AML-193 (cell line): ENCODE data around the gene ADGRA3.
"Not testable (repeated sequence)": the region's sequence is repeated elsewhere in the genome, so short reads cannot be mapped to it uniquely, and the experiment has no call there.

Experiments
- DNase-seq, 2 experiments: peaks; one replicate each; lab custom pipeline; 2025; lab: John Stamatoyannopoulos, UW

Gene ADGRA3

GRCh38 chr4:22440999-22441398, 74.9 kb downstream of the ADGRA3 start:
- DNase-seq = no peak

- DNase-seq = no peak
Measured at GRCh38 chr4:22439947-22440346, 75.9 kb downstream of the ADGRA3 start.

DNA sequence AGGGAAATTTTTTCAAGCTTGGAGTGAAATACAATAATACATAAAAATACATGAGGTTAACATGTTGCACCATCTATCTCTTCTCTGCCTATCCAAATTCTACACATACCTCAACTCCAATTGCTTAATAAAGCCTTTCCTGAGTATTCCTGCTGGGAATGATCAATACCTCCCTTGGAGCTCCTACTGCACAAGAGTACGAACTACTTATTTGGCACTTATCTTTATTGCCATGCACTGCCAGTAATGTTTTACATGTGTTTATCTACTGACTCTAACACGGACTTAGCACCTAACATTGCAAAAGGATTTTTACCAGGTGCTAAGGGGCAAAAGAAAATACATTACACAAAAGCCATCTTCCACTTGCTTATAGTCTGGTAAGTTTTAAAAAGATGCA, 80.2 kb downstream of the ADGRA3 start:
- no peak for DNase-seq

- DNase-seq = peak in 1 of 2 experiments; percentile 17
Measured at GRCh38 chr4:22434895-22435294, 81.0 kb downstream of the ADGRA3 start.

GRCh38 chr4:22430626-22431025, 85.2 kb downstream of the ADGRA3 start:
- no peak for DNase-seq

DNA sequence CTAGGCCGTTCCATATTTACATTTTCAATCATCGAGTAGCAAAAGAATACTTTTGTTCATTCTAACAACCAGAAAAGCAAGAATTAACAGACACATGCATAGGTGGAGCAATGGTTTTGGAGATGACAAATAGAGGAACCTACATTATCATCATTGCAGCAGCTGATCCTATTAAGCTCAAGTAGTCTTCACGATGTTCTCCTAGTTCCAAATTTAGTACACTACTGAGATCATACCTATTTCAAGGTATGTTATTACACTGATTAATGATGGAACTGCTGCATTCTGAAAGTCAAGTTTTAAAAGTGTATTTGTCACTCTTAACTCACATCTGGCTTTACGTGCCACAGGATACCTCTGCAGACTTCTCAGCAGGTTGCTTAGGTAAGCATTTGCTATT, 87.4 kb downstream of the ADGRA3 start:
- DNase-seq = no peak

GRCh38 chr4:22427675-22428074, 88.2 kb downstream of the ADGRA3 start:
- DNase-seq = no peak

GRCh38 chr4:22420291-22420690, 95.6 kb downstream of the ADGRA3 start:
- DNase-seq = no peak

DNA sequence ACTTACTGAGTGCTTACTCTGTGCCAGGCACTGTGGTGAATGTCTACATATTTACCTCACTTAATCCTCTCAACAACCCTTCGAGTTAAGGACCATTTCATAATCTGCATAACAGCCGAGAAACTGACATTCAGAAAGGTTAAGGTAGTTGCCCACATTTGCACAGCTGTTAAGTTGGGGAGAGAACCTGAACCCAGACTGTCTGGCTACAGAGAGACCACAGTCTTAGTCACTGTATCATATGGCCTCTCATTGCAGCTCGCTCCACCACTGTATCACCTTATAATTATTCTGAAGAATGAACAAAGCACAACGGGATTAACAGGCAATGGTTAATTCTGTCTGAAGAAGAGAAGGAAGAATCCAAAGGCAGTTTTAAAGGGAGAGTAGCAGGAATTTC, 98.5 kb downstream of the ADGRA3 start:
- no peak for DNase-seq

DNA sequence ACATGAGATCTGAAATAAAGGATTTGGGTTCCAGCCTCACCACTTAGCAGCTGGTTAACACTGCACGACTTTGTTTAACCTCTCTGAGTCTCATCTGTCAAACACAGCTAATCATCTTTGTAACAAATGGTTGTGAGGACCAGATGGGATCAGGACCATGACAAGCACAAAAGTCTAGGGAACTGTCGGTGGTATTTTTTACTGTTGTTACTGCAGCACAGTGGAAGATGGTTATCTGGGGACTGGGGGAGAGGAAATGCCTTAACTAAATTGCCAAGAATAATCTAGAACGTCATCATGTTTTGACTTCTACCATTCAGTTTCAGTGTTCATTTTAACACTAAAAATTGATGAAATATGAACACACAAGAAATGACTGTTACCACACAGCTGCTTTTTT, 99.5 kb downstream of the ADGRA3 start:
- no peak for DNase-seq

DNA sequence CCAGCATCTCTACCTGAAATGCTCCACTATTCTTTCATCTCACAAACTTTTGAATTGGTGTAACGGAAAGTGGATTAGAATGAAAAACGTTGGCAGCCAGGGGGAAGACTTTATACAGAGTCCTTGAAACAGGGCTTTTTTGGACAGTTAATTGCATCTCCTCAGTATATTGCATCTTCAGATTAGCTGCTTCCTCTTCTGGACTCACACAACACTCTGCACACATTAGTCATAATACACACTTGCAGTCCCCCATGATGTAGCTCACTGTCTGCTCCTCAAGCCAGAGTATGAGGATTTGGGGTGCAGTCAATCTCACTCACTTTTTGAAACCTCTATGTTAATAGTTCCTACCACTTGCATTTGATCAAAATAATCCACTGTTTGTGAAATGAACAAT, 101.0 kb downstream of the ADGRA3 start:
- no peak for DNase-seq

DNA sequence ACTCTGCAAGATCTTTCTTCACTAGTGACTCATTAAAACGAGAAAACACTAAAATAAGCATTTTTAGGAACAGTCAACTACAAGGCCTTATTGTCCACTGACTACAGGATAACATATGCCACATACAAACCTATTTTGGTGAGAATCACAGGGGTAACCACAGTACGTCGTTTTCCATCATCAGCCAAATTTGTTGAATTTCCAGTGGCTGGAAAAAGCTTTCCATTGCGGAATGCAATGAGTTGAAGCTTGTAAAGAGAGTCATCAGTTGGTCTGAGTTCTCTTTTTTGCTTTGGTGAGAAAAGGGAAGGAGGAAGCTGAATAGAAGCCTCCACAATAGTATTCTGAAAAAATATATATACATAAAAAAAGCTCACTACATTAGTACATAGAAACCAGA, 102.4 kb downstream of the ADGRA3 start:
- no peak for DNase-seq

- no peak for DNase-seq
Measured at GRCh38 chr4:22412013-22412412, 103.9 kb downstream of the ADGRA3 start.

DNA sequence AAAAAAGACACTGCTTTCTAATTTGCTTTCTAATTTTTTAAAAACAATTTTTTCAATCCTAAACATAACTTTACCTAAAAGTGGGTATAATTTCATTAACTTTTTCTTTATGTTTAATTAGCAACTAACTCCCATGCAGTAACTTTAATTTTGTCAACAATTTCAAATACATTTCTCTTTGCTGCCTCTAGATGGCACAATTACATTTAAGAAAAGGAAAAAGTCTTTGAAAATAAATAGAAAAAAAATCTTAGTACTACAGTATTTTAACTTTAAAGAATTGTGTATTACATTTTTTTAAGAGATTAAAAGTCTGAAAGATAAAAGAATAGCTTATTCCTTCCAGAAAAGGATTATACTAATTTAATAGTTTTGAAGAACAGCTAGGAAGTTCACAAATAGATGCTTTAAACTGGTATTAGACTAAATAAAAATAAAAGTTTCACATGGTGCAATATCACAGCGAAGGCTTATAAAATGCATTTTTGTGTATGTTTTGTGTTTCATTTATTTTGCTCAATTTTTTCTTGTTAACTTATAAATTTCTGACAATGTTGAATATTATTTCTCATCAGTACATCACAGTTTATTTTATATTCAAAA, 105.1 kb downstream of the ADGRA3 start:
- peak; percentile 20 to 28 for DNase-seq

GRCh38 chr4:22408474-22408873, 107.4 kb downstream of the ADGRA3 start:
- no peak for DNase-seq

- DNase-seq = no peak
Measured at GRCh38 chr4:22407361-22407760, 108.5 kb downstream of the ADGRA3 start.

GRCh38 chr4:22398671-22399070, 117.2 kb downstream of the ADGRA3 start:
- no peak for DNase-seq

- no peak for DNase-seq
Measured at GRCh38 chr4:22391551-22391950, 124.3 kb downstream of the ADGRA3 start.

DNA sequence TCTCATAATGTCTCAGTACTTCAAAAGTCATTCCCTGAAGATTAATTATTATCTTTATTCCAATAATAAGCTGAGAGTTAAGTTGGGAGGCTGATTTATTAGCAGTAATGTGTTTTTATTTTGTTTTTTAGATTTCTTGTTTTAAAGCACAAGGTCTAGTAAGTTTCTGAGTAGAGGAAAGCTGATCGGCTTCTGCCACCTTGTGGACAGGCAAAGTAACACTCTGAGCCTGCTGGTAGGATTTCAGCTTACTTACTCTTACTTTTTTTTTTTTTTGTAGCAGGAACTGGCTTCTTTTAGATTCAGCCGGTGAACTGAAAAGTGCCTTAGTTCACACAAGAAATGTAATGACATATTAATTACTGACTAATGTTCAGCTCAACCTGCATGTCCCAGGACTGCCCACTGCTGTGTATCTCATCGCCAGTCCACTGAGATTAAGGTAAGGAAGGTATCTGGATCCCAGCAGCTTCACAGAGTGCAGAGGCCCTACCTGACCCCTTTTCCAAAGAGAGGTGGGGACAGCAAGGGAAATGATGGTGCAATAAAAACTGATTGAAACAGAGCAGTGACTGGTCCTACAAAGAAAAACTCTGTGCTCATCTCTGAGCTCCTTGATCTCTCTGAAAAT, 126.5 kb downstream of the ADGRA3 start:
- peak; percentile 44 for DNase-seq

DNA sequence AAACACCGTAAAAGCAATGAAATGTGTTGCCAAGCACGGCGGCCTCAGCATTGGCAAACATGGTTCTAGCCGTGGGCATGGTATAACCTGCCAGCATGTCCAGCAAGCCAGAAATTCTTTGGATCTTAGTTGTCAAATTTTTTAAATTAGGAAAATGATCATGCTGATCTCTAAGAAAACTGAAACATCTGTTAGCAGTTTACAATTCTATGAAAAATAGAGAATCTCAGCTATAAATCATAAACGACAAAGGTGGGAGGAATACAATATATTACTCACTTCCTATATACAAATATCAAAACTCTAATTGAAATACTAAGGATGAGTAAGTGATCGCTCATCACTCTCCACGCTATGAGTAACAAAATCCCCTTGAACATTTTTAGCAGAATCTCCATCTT, 130.3 kb downstream of the ADGRA3 start:
- DNase-seq = no peak

DNA sequence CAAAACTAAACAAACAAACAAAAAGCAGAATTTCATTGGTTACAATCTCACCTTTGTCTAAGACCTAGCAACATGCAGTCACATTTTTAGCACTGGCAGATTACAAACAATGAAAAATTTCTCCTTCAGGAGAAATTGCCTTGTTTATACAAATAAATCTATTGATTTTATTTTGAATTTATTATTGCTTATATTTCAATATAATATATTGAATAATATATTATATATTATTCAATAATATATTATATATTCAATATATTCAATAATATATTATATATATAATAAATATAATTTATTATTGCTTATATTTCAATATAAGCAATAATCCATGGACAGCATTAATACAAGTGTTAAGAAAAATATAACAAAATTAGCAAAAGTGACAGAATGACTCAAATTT, 131.7 kb downstream of the ADGRA3 start:
- no peak for DNase-seq

DNA sequence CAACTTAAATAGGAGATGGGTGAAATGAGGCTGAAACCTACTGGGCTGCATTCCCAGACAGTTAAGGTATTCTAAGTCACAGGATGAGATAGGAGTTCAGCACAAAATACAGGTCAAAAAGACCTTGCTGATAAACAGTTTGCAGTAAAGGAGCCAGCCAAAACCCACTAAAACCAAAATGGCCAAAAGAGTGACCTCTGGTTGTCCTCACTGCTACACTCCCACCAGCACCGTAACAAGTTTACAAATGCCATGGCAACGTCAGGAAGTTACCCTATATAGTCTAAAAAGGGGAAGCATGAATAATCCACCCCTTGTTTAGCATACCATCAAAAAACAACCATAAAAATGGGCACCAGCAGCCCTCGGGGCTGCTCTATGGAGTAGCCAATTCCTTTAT, 133.7 kb downstream of the ADGRA3 start:
- DNase-seq = not testable (repeated sequence)

DNA sequence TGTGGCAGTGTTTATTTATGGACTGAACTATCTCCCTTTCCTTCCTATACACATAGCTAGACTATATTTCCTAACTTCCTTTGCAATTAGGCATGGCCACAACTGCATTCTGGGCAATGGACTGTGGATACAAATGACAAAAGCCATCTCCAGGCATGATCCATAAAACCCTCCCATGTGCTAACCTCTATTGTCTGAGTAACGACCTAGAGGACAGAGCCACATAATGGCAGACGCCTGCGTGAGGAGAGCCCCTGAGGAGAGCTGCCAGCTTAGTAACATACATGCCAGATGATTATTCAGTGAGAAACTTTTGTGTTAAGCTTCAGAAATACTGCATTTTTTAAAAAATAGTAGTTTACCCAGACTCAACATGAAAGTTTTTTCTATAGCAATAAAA, 142.9 kb downstream of the ADGRA3 start:
- DNase-seq = no peak

GRCh38 chr4:22369901-22370562, 145.8 kb downstream of the ADGRA3 start:
- no peak for DNase-seq
